Adrenal gland (tissue), 19 donors: ENCODE data around the gene KRTAP19-1. TPM values are rescaled to one million over a fixed set of nuclear protein-coding genes. Genes with fewer than 3 reads are reported as not detected.
"Not testable (repeated sequence)": the region's sequence is repeated elsewhere in the genome, so short reads cannot be mapped to it uniquely, and the experiment has no call there.

Source experiments
- DNase-seq, 7 donors: peaks; one replicate each; pipeline ENCODE4 v3.0.0-alpha.2; 2019 to 2020
- H3K27ac ChIP-seq, 5 donors: fragments of 200-600 bp; sonication (generic) in 4 of 5; 1 replicate in 3 of 5; 2 replicates in 2 of 5; pipeline versions ENCODE4 v1.5.1 to v1.8.0; 2016 to 2020; ENCODE audit warnings: mild to moderate bottlenecking in 1 of 5
- H3K27me3 ChIP-seq: fragments of 200-600 bp; 2 replicates; pipeline ENCODE4 v1.8.0; 2021
- H3K36me3 ChIP-seq, 2 donors: fragments of 200-600 bp; replicated peaks in 1 of 2; 1 replicate in 1 of 2; 2 replicates in 1 of 2; pipeline versions ENCODE4 v1.5.1 to v1.8.0; 2018 to 2022
- H3K4me1 ChIP-seq, 2 donors: fragments of 200-600 bp; replicated peaks in 1 of 2; 1 replicate in 1 of 2; 2 replicates in 1 of 2; pipeline versions ENCODE4 v1.5.1 to v1.8.0; 2018 to 2021
- H3K4me3 ChIP-seq, 4 donors: fragments of 200-600 bp; sonication (generic) in 3 of 4; one replicate each; pipeline ENCODE4 v1.5.1; 2016 to 2018
- H3K9me3 ChIP-seq, 3 donors: fragments of 200-600 bp; sonication (generic) in 1 of 3; replicated peaks in 1 of 3; 1 replicate in 2 of 3; 2 replicates in 1 of 3; pipeline versions ENCODE4 v1.5.1 to v1.8.0; 2016 to 2021
- POLR2A ChIP-seq, 2 donors: fragments of 450-650 bp; IDR thresholded peaks; one replicate each; pipeline ENCODE4 v1.6.1; 2017; ENCODE audit warnings: antibody characterized with exemption in 2 of 2, mild to moderate bottlenecking in 2 of 2, moderate library complexity in 1 of 2
- WGBS, 4 donors: extraction: QIAGEN DNeasy Blood & Tissue Kit in 2 of 4; methylation state at CpG; one replicate each; pipeline versions ENCODE4 v1.1.5 to v1.1.7; 2013 to 2017; 5-methylcytosine and 5-hydroxymethylcytosine counted together
- intact Hi-C, 2 donors: fragments of 100-400 bp; cut with DNase I; formaldehyde crosslinking; loops; one replicate each; pipeline versions ENCODE4 v1.14.1 to v1.15.0; 2022 to 2023
- long read RNA-seq, 10 donors: library from polyadenylated mRNA in 3 of 10; unstranded in 2 of 10; stranded (forward) in 1 of 10; transcript quantifications; one replicate each; pipeline ENCODE4 v2.0.0 and lab custom pipeline, GENCODE V29; 2021 to 2026
- polyA plus RNA-seq, 3 donors: library from polyadenylated mRNA; stranded (reverse); fragments of 200-250 nt in 2 of 3; fragments of 350-450 nt in 1 of 3; fragmentation: Illumina TruSeq in 1 of 3; extraction: RNeasy Lipid Tissue Mini Kit (QIAGEN cat#74804) in 1 of 3; gene quantifications; one replicate each; pipeline ENCODE4 v1.2.3, GENCODE V29; 2013 to 2014
- total RNA-seq, 9 donors: library from RNA; depleted of rRNA in 4 of 9; stranded (reverse); fragments of >200 nt in 4 of 9; fragments of 120-200 nt in 1 of 9; fragmentation: NEBNext Ultra II Directional in 1 of 9; extraction: Animal tissue kit (Norgen Biotek cat#: 25700) in 1 of 9; gene quantifications; one replicate each; pipeline versions ENCODE4 v1.1.0 to v1.2.4, GENCODE V29; 2013 to 2023
- TF ChIP-seq, protein P1 (sequence below), 6 experiments: fragments of 450-650 bp in 4 of 6; fragments of 200-600 bp in 2 of 6; sonication (generic) in 1 of 6; IDR thresholded peaks; 1 replicate in 5 of 6; 2 replicates in 1 of 6; pipeline versions ENCODE4 v1.5.1 to v1.8.0; 2016 to 2021; ENCODE audit warnings: antibody characterized with exemption in 6 of 6, mild to moderate bottlenecking in 2 of 6, moderate library complexity in 1 of 6
- donor health status: healthy with polysubstance abuse.
- donor health status: Bipolar disorder and iron deficiency.
- donor health status: DM: yes; HTN: yes; CAD: no.
- donor health status: DM: no; HTN: no; CAD: no.
- donor health status: DM: no; HTN: no; CAD: no.
- donor health status: DM: yes; HTN: yes; CAD: no.

Gene KRTAP19-1
- not detected for total RNA-seq
- polyA plus RNA-seq: not detected
- long read RNA-seq, donor 1: 0 reads
- long read RNA-seq, donor 2: 0 reads
- long read RNA-seq, donor 3: 0 reads
- long read RNA-seq, donor 4: 0 reads
- long read RNA-seq, donor 5: 0 reads
- long read RNA-seq, donor 6: 0 reads
- long read RNA-seq, donor 7: 0 reads
- long read RNA-seq, donor 8: 0 reads
- long read RNA-seq, donor 9: 0 reads
- long read RNA-seq, donor 10: 0 reads

DNA sequence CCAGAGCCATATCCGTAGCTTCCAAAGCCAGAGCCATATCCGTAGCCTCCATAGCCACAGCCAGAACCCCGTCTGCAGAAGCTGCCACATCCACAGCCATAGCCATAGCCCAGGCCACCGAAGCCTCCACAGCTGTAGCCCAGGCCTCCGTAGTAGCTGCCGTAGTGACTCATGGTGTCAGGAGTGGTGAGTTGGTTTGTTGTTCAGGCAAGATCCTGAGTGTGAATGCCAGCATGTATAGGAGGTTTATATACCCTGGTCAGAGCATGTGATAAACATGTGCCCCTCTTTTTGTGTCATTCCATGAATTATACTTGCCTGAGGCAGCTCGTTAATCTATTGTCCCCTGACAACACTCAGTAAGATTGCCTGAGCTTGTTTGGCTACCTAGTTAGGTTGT lies at the start of gene KRTAP19-1:
Gene KRTAP19-1, minus strand, starts transcription at position 223 of the 400 bp plus-strand sequence. Its CDS starts 50 bp downstream, at position 173.
- H3K27me3 ChIP-seq: no peaks in the 10 kb centered on the region
- TF ChIP-seq POLR2A (IDR thresholded peaks at IDR 0.05): no peak
- TF ChIP-seq, protein P1, sequence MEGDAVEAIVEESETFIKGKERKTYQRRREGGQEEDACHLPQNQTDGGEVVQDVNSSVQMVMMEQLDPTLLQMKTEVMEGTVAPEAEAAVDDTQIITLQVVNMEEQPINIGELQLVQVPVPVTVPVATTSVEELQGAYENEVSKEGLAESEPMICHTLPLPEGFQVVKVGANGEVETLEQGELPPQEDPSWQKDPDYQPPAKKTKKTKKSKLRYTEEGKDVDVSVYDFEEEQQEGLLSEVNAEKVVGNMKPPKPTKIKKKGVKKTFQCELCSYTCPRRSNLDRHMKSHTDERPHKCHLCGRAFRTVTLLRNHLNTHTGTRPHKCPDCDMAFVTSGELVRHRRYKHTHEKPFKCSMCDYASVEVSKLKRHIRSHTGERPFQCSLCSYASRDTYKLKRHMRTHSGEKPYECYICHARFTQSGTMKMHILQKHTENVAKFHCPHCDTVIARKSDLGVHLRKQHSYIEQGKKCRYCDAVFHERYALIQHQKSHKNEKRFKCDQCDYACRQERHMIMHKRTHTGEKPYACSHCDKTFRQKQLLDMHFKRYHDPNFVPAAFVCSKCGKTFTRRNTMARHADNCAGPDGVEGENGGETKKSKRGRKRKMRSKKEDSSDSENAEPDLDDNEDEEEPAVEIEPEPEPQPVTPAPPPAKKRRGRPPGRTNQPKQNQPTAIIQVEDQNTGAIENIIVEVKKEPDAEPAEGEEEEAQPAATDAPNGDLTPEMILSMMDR (IDR thresholded peaks at IDR 0.05): no peak
- intact Hi-C loops: no loop called here
- H3K4me1 ChIP-seq: no peaks in the 10 kb centered on the region
- WGBS, 4 donors: 78 to 85% (median 83%) methylated on average over 4 to 7 of the region's 7 CpGs
- H3K4me3 ChIP-seq: no peak within 1 kb of the TSS
- no peaks in the 10 kb centered on the region for H3K36me3 ChIP-seq
- H3K9me3 ChIP-seq: no peaks in the 10 kb centered on the region
- DNase-seq: no peak
- H3K27ac ChIP-seq: no peak within 1 kb of the TSS

DNA sequence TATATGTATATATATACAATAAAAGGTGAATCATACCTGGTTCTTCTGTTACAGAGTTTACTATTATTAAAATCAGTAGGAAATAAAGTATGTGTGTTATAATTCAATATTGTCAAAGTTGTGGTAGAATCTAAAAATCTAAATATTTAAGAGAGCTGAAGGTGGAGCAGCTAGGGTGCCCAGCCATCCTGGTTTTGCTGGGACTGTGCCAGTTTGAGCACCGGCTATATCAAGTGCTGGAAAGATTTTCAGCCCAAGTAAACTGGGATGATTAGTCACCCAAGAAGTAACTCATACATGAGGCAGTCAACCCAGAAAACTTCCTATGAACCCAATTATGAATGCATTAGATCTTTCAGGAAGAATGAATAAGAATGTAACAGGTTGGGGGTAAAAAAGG lies 38.7 kb upstream of the KRTAP19-1 start:
- TF ChIP-seq, protein P1 (IDR thresholded peaks at IDR 0.05): no peak
- no peak for TF ChIP-seq POLR2A (IDR thresholded peaks at IDR 0.05)
- intact Hi-C loops: no loop called here
- Histone ChIP-seq H3K27me3 (no peaks in the 10 kb centered on the region), H3K9me3 (no peaks in the 10 kb centered on the region), H3K36me3 (no peaks in the 10 kb centered on the region), H3K4me1 (no peaks in the 10 kb centered on the region), H3K27ac (no peak overlapping the region), H3K4me3 (no peak overlapping the region)
- DNase-seq: no peak
- 78 to 90% (median 84%) methylated on average over 1 of the region's 1 CpG for WGBS, 4 donors

DNA sequence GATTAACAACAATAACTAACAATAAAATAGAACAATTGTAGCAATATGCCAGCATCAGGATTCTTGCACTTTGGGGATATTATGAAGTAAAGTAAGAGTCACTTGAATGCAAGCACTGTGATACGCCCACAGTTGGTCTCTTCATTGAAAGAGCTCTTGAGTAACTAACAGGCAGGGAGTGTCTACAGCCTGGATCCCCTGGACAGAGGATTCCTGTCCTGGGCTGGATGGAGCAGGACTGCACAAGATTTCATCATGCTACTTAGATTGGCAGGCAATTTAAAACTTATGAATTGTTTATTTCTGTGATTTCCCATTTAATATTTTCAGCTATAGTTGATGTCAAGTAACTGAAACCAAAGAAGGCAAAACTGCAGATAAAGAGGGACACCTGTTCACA lies 35.5 kb upstream of the KRTAP19-1 start:
- intact Hi-C loops: no loop called here
- H3K9me3 ChIP-seq: no peaks in the 10 kb centered on the region
- no peak overlapping the region for H3K27ac ChIP-seq
- no peaks in the 10 kb centered on the region for H3K27me3 ChIP-seq
- no peaks in the 10 kb centered on the region for H3K4me1 ChIP-seq
- no peak for DNase-seq
- WGBS, 4 donors: 70 to 80% (median 77%) methylated on average over 1 of the region's 1 CpG
- H3K4me3 ChIP-seq: no peak overlapping the region
- no peaks in the 10 kb centered on the region for H3K36me3 ChIP-seq
- TF ChIP-seq POLR2A (IDR thresholded peaks at IDR 0.05): no peak
- TF ChIP-seq, protein P1 (IDR thresholded peaks at IDR 0.05): no peak

DNA sequence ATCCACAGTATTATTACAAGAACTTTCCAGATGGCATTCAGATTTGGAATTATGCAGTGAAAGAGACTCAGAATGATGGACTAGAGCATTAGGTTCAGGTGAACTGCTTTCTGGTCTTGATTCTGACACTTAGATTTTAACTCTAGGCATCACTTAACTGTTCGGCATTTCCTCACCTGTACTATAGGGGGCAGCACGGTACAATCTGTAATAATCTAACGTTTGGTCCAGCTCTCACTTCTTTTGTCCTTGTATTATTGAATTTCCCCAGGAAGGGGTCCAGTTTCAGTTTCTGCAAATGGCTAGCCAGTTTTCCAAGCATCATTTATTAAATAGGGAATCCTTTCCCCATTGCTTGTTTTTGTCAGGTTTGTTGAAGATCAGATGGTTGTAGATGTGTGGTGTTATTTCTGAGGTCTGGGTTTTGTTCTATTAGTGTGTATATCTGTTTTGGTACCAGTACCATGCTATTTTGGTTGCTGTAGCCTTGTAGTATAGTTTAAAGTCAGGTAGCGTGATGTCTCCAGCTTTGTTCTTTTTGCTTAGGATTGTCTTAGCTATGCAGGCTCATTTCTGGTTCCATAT lies 25.5 kb upstream of the KRTAP19-1 start:
- 31 to 35% (median 33%) methylated on average over 4 of the region's 4 CpGs for WGBS, 4 donors
- H3K36me3 ChIP-seq, intact Hi-C loops: not testable (repeated sequence)

DNA sequence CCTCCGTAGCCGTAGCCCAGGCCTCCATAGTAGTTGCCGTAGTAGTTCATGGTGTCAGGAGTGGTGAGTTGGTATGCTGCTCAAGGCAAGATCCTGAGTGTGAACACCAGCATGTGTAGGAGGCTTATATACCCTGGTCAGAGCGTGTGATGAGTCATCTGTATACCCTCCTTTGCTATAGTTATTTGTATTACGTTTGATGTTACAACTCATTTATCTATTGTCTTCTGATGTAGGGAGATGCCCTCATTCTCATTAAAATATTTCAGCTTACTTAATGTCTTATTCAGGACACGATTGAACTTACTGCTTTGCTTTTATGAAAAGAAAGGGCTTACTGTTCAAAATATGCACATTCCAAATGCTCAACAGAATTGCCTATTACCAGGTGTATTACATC lies 21.9 kb upstream of the KRTAP19-1 start, which contains the start of gene KRTAP19-5:
Gene KRTAP19-5, minus strand, starts transcription at position 101 of the 400 bp plus-strand sequence. Its CDS starts 51 bp downstream, at position 50.
- no peaks in the 10 kb centered on the region for H3K36me3 ChIP-seq
- intact Hi-C loops: no loop called here
- TF ChIP-seq, protein P1 (IDR thresholded peaks at IDR 0.05): no peak
- TF ChIP-seq POLR2A (IDR thresholded peaks at IDR 0.05): no peak
- no peak within 1 kb of the TSS for H3K4me3 ChIP-seq
- no peaks in the 10 kb centered on the region for H3K9me3 ChIP-seq
- H3K27me3 ChIP-seq: no peaks in the 10 kb centered on the region
- H3K4me1 ChIP-seq: no peaks in the 10 kb centered on the region
- WGBS, 4 donors: 69 to 75% (median 72%) methylated on average over 6 of the region's 6 CpGs
- no peak within 1 kb of the TSS for H3K27ac ChIP-seq
- DNase-seq: no peak

More for the DNA sequence above, 25.5 kb upstream of the KRTAP19-1 start:
- not testable (repeated sequence) for H3K4me1 ChIP-seq, H3K27ac ChIP-seq, H3K9me3 ChIP-seq, H3K27me3 ChIP-seq, DNase-seq, H3K4me3 ChIP-seq
